GM20431 (cell line): Measurements from ENCODE around the gene HNRNPUL2.
"Not testable (repeated sequence)": the region's sequence is repeated elsewhere in the genome, so short reads cannot be mapped to it uniquely, and the experiment has no call there.

Source experiments
- in situ Hi-C: fragments of 300-500 bp; cut with MseI, MboI; formaldehyde crosslinking; loops from one replicate; pipeline ENCODE4 v1.15.0; 2020; ENCODE audit warnings: low sequenced_read_pairs; ENCODE audit not compliant: unreplicated experiment

HNRNPUL2 gene

GRCh38 chr11:62727165-62727871 is at the start of gene HNRNPUL2:
HNRNPUL2 (minus strand) TSS chr11:62727457; CDS start chr11:62727156, 301 bp downstream.
- in situ Hi-C loops = no loop called here

DNA sequence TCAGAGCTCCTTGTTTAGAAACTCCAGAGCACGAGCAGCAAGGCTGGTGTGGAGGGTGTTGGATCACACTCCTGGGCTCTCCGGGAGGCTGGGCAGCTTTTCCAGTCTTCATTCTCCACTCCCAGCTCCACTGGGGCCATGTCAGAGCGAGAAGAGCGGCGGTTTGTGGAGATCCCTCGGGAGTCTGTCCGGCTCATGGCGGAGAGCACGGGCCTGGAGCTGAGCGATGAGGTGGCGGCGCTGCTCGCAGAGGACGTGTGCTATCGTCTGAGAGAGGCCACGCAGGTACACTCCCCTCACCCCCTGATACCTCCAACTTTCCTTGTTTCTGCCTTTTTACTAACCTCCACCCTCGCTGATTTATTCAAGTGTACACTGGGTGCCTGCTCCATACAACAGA is 48.4 kb upstream of the HNRNPUL2 start:
- in situ Hi-C loops = no loop called here

DNA sequence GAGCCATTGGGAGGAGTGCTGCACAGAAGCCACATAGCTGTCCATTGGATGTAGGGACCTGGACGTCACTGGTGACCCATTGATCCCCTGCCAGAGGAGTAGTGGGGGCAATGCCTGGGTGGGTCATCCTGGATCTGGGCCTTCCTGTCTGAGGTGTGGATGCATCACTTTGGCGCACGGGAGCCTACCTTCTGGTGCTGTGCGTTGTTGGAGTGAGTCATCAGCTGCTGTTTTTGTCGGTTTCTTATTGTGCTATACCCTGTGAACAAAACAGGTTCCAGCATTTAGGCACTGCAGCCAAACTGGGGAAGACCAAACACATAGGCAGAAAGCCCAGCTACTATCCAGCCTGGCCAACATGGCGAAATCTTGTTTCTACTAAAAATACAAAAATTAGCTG is 47.1 kb upstream of the HNRNPUL2 start:
- in situ Hi-C loops = no loop called here

- in situ Hi-C loops = no loop called here
Observed at GRCh38 chr11:62771144-62772021, 44.1 kb upstream of the HNRNPUL2 start, which contains the start of gene TAF6L. TAF6L (plus strand) TSS chr11:62771396; CDS start chr11:62775784, 4,388 bp downstream.

GRCh38 chr11:62770778-62771143 is 43.5 kb upstream of the HNRNPUL2 start:
- in situ Hi-C loops = no loop called here

GRCh38 chr11:62760867-62761227 is 33.6 kb upstream of the HNRNPUL2 start:
- in situ Hi-C loops = not testable (repeated sequence)

GRCh38 chr11:62757846-62758788 is 30.9 kb upstream of the HNRNPUL2 start:
- in situ Hi-C loops = no loop called here

DNA sequence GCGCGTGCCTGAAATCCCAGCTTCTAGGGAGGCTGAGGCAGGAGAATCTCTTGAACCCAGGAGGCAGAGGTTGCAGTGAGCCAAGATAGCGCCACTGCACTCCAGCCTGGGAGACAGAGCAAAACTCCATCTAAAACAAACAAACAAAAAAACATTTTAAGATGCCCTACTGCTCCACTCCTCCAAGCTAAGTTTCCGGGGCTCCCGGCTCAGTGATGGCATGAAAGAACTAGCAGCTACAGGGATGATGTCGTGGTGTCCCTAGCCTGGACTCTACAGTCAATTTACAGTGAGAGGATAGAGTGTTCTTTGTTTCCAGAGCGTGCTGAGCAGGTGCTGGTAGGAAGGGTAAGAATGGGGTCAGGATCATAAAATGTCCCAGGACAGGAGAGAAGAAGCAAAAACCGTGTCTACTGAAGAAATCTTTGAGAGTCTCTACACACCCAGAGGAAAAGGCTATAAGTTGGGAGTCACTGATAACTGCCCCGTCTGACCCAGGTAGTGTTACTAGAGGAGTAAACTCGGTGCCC is 27.9 kb upstream of the HNRNPUL2 start:
- in situ Hi-C loops = no loop called here

- in situ Hi-C loops = no loop called here
Observed at GRCh38 chr11:62753736-62754603, 26.7 kb upstream of the HNRNPUL2 start, which contains the start of gene ZBTB3. ZBTB3 (minus strand) TSS chr11:62754160; CDS start chr11:62753664, 496 bp downstream.

- in situ Hi-C loops = no loop called here
Observed at GRCh38 chr11:62752994-62753735, 25.9 kb upstream of the HNRNPUL2 start.

GRCh38 chr11:62752177-62752785 is 25.0 kb upstream of the HNRNPUL2 start:
- in situ Hi-C loops = no loop called here

- in situ Hi-C loops = not testable (repeated sequence)
Observed at GRCh38 chr11:62749931-62750330, 22.7 kb upstream of the HNRNPUL2 start.

- in situ Hi-C loops = no loop called here
Observed at GRCh38 chr11:62747475-62748160, 20.4 kb upstream of the HNRNPUL2 start.

DNA sequence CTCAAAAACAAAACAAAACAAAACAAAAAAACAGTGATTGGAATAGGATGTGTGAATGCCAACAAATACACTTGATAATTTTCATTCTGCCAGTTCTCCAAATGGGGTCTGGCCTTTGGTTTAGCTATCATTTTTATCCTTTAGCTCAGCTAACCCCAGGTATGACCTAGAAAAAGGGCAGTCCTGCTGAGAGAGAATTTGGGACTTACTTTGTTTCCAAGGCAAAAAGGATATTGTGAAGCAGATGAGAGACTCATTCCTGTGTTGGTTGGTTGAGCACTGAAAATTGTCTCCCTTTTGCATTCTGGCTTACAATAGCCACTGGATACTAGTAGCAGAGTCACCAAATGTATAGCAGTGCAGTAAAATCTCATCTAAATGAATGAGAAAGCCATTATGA is 9.9 kb upstream of the HNRNPUL2 start:
- in situ Hi-C loops = no loop called here

GRCh38 chr11:62732830-62733229 is 5.6 kb upstream of the HNRNPUL2 start:
- in situ Hi-C loops = no loop called here

- in situ Hi-C loops = not testable (repeated sequence)
Observed at GRCh38 chr11:62730076-62730475, 2.8 kb upstream of the HNRNPUL2 start.
